Suprapubic skin (tissue), 3 donors: Measurements from ENCODE around the gene TM9SF4.

Experiments used
- CTCF ChIP-seq, 2 donors: fragments of 200-600 bp in 1 of 2; fragments of 450-650 bp in 1 of 2; sonication (generic) in 1 of 2; IDR thresholded peaks; one replicate each; pipeline ENCODE4 v1.5.1; 2016 to 2019; ENCODE audit warnings: antibody characterized with exemption in 2 of 2, mild to moderate bottlenecking in 1 of 2, moderate library complexity in 1 of 2
- EP300 ChIP-seq: sonication (generic); formaldehyde crosslinking; IDR thresholded peaks from one replicate; pipeline ENCODE4 v1.6.1; 2017; ENCODE audit warnings: antibody characterized with exemption
- POLR2A ChIP-seq, 2 donors: fragments of 450-650 bp; IDR thresholded peaks; one replicate each; pipeline ENCODE4 v1.6.1; 2017; ENCODE audit warnings: antibody characterized with exemption in 2 of 2, mild to moderate bottlenecking in 2 of 2, moderate library complexity in 2 of 2

GRCh38 chr20:32089637-32090362 is 19.7 kb upstream of the TM9SF4 start:
- TF ChIP-seq POLR2A (IDR thresholded peaks at IDR 0.05): no peak
- no peak for TF ChIP-seq CTCF (IDR thresholded peaks at IDR 0.05)
- TF ChIP-seq EP300: no peak
